ENCODE measurements around the gene LPAR4.
"Not testable (repeated sequence)": the region's sequence is repeated elsewhere in the genome, so short reads cannot be mapped to it uniquely, and the experiment has no call there.

LPAR4 gene, protein sequence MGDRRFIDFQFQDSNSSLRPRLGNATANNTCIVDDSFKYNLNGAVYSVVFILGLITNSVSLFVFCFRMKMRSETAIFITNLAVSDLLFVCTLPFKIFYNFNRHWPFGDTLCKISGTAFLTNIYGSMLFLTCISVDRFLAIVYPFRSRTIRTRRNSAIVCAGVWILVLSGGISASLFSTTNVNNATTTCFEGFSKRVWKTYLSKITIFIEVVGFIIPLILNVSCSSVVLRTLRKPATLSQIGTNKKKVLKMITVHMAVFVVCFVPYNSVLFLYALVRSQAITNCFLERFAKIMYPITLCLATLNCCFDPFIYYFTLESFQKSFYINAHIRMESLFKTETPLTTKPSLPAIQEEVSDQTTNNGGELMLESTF

DNA sequence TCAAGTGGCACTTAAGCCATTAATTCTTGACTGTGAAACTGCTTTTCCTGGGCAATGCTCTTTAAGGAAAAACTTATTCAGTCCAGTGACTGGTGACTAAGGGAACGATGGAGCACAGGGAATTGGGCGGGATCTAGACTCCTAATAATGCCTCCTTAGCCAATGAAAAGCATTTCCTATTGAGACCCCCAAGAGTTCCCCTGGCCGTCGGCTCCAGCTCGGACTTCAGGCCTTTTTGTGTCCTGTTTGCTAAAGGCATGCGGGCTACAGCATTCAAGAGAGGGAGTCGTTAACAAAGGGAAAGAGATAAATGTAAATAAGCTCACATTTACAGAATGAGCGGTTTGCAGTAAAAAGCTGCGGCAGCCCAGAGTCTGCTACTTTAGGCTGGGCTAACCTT, at the start of gene LPAR4:
Gene LPAR4 (plus strand): TSS at position 232 of the 400 bp plus-strand sequence. CDS start 7,150 bp downstream, outside the sequence.
- DNase-seq (ENCODE audit: low spot score), result no peak

DNA sequence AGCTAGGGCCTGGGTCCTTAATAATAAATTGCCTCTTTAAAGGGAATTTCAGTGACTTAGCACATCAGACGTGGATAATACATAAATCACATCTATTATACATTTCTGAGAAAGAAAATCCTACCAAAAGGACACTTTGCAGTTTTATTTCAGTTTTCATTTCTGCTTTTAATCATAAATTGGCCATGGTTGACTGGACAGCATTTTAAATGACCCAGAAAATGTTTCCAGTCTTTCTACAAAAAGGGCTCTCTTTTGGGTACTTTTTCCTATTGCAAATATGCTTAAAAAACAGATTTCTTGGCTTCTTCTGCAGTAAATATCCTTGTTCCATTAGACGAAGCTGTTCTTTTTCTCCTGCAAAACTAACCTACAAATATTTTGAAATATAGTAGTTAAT, 41.4 kb upstream of the LPAR4 start:
- DNase-seq (ENCODE audit: low spot score), result no peak

DNA sequence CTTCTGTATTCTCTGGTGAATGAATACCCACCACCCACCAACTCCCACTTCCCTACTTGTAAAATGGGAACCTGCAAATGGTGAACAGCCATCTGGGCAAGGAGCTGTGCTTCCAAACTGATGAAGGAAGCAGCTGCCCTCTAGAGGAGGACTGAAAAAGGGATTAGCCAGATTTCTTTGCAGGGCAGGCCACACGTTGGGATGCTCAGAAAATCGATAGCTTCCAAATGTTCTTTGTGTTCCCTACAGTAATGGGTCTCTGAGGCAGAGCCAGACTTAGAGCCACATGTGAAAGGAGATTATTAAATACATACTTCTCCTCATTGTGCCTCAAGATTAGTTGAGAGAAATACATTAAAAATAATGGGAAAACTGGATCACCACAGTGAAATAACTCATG, 39.3 kb upstream of the LPAR4 start:
- DNase-seq (ENCODE audit: low spot score), result no peak

DNA sequence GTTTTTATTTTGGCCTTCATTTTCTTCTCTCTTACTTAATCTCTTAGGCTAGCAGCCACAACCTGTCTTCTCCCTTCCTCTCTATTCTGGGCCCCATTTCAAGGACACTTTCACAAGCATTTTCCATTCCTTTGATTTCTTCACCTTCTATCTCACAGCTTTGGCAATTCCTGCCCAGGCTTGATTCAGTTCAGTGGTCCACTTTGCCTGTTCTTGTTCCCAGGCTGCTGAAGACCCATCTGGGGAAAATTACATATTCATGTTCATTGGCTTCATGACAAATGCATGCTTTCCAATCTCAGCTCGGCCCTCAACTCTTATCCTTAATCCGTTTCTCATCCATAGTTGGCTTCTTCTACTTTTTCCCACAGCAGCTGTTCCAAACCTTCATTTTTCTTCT, 38.7 kb upstream of the LPAR4 start:
- DNase-seq (ENCODE audit: low spot score), result no peak

DNA sequence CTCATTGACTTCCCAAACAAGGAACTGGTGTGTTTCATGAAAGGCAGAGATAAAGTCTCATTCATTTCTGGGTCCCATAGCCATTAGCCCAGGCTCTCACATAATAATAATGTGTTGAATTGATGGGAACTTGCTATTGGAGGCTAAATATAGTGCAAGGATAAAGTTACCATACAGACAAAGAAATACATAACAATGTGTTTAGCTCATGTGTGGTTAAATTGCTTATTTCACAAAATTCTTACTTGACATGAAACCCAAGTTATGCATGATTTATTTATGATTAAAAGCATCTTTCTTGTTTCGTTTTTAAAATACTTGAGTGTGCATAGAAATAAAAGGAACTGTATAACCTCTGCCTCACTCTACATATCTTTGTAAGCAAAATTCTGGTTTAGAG, 37.3 kb upstream of the LPAR4 start:
- DNase-seq (ENCODE audit: low spot score), result no peak

DNA sequence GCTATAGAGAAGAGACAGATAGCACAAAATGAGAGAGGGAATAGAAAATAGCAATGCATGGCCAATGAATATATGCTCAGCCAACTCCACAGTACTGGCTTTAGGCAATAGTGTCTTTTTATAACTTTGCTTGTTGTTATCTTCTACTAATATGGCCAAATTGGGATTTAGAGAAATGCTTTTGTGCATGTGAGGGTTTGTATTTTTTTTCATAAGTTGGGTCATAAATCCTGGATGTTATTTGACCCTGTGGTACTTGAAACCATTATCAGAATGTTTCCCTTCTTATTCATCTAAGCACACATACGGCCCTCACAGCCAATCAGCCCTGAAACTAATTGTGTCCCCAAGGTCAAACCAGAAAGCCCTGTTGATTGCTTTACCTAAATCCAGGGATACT, 35.2 kb upstream of the LPAR4 start:
- no peak for DNase-seq (ENCODE audit: low spot score)

DNA sequence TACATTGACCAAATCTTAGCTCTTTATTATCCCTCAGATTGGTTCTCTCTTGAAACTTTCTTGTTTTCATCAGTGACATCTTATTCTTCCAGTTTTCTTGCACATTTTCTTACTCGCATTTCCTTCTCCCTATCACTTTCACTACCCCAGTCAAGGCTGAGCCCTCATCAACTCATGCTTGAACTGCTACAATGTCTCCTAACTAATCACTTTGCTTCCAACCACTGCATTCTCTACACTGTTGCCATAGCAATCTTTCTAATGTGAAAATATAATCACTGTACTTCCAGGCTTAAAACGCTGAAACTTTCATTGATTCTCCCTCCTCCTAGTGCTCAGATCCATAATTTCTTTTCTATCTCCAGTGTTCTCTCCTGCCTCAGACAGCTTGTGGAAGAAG, 22.2 kb upstream of the LPAR4 start:
- no peak for DNase-seq (ENCODE audit: low spot score)

DNA sequence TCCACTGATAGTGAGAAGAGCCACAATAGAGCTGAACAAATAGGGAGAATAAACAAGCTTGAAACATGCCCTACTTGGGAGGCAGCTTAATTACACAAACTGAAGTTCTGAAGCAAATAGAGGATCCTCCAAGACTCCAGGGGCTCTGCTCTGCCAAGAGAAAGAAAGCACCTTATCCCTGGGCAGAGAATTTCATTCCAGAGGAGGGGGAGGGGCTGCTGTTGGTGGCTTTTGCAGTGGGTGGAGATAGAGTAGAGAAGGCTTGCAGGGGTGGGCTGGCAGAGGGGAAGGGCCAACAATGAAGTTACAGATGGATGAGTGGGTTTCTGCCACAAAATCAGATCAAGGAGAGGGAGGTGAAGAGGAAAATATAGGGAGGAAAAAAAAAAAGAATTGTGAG, 1.0 kb upstream of the LPAR4 start:
- DNase-seq (ENCODE audit: low spot score), result no peak

DNA sequence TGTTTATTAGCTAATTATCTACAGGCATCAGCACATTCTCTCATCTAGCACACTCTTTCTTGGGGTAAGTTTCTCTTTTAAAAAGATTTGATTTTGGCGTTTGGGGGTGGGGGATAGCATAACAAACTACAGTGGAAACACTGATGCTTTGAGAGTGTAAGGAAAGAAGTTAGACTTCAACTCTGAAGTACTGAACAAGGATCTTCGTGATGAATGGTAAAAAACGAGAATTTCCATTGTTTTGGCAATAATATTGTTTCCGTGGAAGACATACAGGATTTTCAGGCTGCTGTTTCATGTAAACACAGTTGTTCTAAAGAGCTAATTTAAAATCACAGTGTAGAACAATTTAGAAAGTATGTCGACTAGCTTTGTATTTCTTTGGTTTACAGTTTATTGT, 451 bp downstream of the LPAR4 start:
- no peak for DNase-seq (ENCODE audit: low spot score)

DNA sequence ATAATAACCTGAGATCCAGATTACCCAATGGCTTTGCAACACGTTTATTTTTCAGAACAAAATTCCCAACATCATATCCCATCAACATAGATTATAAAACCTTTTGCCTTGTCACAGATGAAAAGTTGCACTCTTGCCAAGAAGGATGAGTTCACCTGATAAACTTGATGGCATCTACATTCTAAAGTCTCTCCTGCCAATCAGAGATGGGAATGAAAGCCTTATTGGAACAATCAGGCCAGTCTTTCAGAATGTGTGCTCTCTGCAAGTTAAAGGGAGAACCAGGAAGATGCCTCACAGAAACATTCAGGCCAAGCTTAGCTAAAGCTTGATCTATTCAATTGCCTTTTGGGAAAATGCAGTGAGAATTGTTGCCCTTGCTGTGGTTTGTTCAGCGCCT, 1.3 kb downstream of the LPAR4 start:
- no peak for DNase-seq (ENCODE audit: low spot score)

DNA sequence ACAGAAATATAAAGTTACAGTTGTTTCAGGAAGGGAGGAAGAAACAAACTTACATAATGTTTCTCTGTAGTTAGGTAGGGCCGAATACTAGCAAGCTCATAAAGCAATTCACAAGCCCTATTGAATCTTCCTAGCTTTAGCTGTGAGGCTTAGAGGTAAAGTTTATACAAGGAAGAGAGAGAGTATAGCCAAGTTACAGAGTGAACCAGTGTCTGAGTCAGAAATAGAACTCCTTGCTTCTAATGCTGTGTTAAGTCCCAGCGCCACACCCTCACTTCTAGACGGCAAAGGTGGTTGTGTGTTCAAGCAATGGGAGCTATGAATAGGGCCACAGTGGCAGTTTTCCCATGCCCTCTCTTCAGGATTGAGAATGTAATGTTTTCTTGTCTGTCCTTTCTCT, 6.1 kb downstream of the LPAR4 start:
- DNase-seq (ENCODE audit: low spot score), result no peak

DNA sequence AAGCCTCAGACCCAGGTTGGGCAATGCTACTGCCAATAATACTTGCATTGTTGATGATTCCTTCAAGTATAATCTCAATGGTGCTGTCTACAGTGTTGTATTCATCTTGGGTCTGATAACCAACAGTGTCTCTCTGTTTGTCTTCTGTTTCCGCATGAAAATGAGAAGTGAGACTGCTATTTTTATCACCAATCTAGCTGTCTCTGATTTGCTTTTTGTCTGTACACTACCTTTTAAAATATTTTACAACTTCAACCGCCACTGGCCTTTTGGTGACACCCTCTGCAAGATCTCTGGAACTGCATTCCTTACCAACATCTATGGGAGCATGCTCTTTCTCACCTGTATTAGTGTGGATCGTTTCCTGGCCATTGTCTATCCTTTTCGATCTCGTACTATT, 7.4 kb downstream of the LPAR4 start:
- no peak for DNase-seq (ENCODE audit: low spot score)

DNA sequence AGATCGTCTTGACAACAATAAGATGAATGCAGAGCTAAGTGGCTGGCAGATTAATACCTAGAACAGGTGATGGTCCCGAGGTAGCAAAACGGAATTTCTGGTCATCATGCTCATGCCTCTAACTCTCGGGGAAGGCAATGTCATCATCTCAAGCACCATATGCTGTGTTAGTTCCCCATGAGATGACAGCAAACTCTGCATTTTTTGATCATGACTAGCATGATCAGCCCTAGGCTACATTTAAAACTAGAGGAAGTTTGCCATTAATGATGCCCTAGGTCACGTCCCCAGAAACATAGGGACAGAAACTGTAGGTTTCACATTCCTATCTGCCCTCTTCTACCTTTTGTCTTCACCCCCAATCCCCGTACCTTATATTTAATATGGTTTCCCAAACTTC, 11.6 kb downstream of the LPAR4 start:
- DNase-seq (ENCODE audit: low spot score), result no peak

DNA sequence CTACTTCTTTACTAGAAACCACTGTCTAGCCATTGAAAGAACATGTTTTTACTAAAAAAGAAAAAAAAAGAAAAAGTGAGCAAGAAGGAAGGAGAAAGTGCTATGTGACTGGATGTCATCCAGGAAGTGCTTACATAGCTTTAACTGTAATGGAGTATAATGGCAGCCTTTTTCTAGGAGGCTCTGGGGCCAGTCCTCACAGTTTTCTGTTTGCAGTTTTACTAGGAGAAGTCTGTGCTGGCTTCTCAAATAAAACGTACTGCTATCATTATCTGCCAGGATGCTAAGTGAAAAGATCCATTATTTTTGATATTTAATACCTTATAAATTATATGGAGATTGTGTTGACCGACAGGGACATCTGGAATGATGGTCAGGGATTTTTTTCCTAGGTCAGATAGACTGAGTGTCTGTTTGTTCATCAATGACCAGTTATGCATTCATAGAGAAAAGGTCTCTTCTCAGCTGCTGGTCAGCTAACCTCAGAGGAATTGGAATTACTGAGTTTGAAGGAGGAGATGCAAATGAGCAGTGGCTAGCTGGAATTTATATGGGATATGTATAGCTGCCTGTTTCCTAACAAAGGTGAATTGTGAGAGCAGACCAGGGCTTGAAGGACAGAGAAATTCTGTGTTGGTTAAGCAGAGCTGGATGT, 21.7 kb downstream of the LPAR4 start:
- DNase-seq (ENCODE audit: low spot score), result no peak

DNA sequence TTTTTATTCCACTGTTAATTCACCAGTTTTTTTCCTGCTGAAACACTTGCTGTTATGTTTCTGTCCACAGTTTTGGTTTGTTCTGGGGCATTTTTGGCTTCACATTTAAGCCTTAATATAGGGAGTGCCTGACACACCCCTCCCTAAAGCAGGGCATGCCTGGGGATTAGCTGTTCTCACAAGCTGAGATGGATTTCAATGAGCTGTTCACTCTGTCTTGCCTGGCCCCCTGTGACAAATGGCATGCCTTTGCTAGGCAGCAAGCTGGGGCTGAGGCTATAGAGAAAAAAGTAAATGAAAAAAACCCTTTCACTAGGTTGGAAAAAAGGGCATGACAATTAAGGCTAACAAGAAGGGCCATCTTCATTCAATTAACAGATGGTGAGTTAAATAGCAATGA, 22.4 kb downstream of the LPAR4 start:
- DNase-seq (ENCODE audit: low spot score), result no peak

DNA sequence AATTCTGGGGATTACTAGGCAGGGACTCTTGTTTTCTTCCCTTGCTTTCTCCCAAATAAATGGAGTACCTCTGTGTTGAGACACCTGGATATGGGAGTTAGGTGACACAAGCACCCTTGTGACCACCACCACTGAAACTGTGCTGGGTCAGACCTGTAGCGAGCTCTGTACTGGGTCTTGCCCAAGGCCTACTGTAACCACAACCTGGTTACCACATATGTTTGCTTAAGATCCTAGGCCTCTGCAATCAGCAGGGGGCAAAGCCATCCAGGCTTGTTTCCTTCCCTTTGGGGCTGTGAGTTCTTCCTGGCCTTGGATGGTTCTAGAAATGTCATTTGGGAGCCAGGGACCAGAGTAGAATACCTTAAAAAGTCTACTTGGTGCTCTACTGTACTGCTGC, 49.4 kb downstream of the LPAR4 start:
- no peak for DNase-seq (ENCODE audit: low spot score)

DNA sequence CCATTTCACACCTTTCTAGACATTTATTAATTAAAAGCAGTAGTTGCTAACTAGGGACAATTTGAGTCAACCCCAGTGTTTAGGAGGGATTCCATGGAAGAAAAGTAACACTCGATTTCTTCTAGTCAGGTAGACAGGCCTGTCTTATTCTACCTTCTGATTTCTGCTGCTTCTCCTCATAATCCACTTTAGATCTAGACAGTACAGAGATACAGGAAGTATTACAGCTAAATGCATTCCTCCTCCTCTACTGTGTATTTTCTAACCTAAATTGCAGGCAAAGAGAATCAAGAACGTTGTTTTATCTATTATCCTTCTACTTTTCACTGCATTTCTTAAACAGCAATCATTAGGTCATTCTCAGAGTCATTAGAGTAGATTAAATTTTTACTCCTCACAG, 52.6 kb downstream of the LPAR4 start:
- DNase-seq (ENCODE audit: low spot score), result no peak

DNA sequence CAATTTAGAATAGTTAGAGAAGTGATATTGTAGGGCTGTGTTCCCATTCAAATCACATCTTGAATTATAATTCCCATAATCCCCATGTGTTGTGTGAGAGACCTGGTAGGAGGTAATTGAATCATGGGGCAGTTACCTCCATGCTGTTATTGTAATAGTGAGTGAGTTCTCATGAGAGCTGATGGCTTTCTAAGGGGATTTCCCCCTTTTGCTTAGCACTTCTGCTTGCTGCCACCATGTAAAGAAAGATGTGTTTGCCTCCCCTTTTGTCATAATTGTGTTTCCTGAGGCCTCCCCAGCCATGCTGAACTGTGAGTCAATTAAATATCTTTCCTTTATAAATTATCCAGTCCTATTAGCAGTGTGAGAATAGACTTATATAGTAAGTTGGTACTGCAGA, 53.2 kb downstream of the LPAR4 start:
- no peak for DNase-seq (ENCODE audit: low spot score)

DNA sequence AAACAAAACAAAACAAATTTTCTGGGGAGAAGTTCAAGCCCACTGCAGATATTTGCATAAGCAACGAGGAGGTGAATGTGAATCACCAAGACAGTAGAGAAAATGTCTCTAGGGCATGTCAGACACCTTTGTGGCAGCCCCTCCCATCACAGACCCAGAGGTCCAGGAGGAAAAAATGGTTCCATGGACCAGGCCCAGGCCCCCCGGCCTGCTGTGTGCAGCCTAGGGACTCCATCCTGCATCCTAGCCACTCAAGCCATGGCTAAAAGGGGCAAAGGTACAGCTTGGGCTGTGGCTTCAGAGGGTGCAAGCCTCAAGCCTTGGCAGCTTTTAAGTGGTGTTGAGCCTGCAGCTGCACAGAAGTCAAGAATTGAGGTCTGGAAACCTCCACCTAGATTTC, 54.0 kb downstream of the LPAR4 start:
- no peak for DNase-seq (ENCODE audit: low spot score)

DNA sequence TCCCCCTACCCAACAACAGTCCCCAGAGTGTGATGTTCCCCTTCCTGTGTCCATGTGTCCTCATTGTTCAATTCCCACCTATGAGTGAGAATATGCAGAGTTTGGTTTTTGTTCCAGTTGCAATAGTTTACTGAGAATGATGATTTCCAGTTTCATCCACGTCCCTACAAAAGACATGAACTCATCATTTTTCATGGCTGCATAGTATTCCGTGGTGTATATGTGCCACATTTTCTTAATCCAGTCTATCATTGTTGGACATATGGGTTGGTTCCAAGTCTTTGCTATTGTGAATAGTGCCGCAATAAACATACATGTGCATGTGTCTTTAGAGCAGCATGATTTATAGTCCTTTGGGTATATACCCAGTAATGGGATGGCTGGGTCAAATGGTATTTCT, 55.0 kb downstream of the LPAR4 start:
- not testable (repeated sequence) for DNase-seq (ENCODE audit: low spot score)
